Endothelial cell of umbilical vein (primary cell): ENCODE data around the gene UCP3. TPM values are rescaled to one million over a fixed set of nuclear protein-coding genes. Genes with fewer than 3 reads are reported as not detected.

Experiments
- BruUV-seq: library from RNA; stranded (reverse); fragments of 400-500 nt; replicated peaks from 2 replicates; lab custom pipeline; 2021; lab: Mats Ljungman, UMichigan
- CTCF ChIA-PET: fragments of 300-600, 350-600 bp; sonication (Branson Sonifier 250); formaldehyde crosslinking; loops from one replicate; lab custom pipeline; 2021; ENCODE audit warnings: antibody characterized with exemption, inconsistent platforms; lab: Charles Lee
- POLR2A ChIA-PET: fragments of 300-600, 350-600 bp; sonication (Branson Sonifier 250); formaldehyde crosslinking; loops from one replicate; lab custom pipeline; 2021; ENCODE audit warnings: antibody characterized with exemption, inconsistent platforms; lab: Charles Lee
- DNase-seq: peaks from one replicate; pipeline ENCODE4 v3.0.0-alpha.2; 2011; ENCODE audit warnings: low read depth, low spot score
- FAIRE-seq: peaks from 2 replicates; lab custom pipeline; 2011; peaks lifted over from hg19 to GRCh38; lab: Jason Lieb, UNC
- H2AFZ ChIP-seq: 2 replicates; pipeline ENCODE4 v1.6.0; 2012; ENCODE audit warnings: low read depth, low read length, control low read depth, inconsistent platforms
- H3K27ac ChIP-seq: 2 replicates; pipeline ENCODE4 v1.5.1; 2011; ENCODE audit warnings: low read depth, mild to moderate bottlenecking, control low read depth, low read length, moderate library complexity; ENCODE audit not compliant: insufficient read depth
- H3K27me3 ChIP-seq, 2 experiments: 2 replicates each; pipeline versions ENCODE4 v1.6.0 to v1.6.1; 2011; ENCODE audit warnings: low read length in 2 of 2, mixed read lengths in 1 of 2; ENCODE audit not compliant: control insufficient read depth in 2 of 2, insufficient read depth in 2 of 2
- H3K36me3 ChIP-seq, 2 experiments: 2 replicates in 1 of 2; 3 replicates in 1 of 2; pipeline ENCODE4 v1.5.1; 2011; ENCODE audit warnings: low read length in 2 of 2, mild to moderate bottlenecking in 1 of 2, moderate library complexity in 1 of 2; ENCODE audit not compliant: control insufficient read depth in 2 of 2, insufficient read depth in 2 of 2; ENCODE audit errors: extremely low read depth in 1 of 2
- H3K4me1 ChIP-seq: 3 replicates; pipeline ENCODE4 v1.5.1; 2011; ENCODE audit warnings: mild to moderate bottlenecking, low read length; ENCODE audit not compliant: control insufficient read depth, insufficient read depth; ENCODE audit errors: extremely low read depth
- H3K4me2 ChIP-seq: 2 replicates; pipeline ENCODE4 v1.6.1; 2011; ENCODE audit warnings: low read length, control low read depth, mixed read lengths; ENCODE audit not compliant: insufficient read depth
- H3K4me3 ChIP-seq, 3 experiments: fragments of 200-600 bp in 1 of 3; sonication (generic), shearing (Covaris generic) in 1 of 3; replicated peaks in 1 of 3; 2 replicates each; pipeline ENCODE4 v1.5.1; 2011 to 2016; ENCODE audit warnings: control low read depth in 3 of 3, low read length in 3 of 3, mild to moderate bottlenecking in 2 of 3, inconsistent platforms in 1 of 3, low read depth in 1 of 3, moderate library complexity in 1 of 3; ENCODE audit not compliant: insufficient read depth in 1 of 3
- H3K79me2 ChIP-seq: 2 replicates; pipeline ENCODE4 v1.6.0; 2012; ENCODE audit warnings: low read length, inconsistent platforms; ENCODE audit not compliant: control insufficient read depth, insufficient read depth
- H3K9ac ChIP-seq: replicated peaks from 2 replicates; pipeline ENCODE3; 2011; ENCODE audit warnings: low read length, control low read depth; ENCODE audit not compliant: insufficient read depth; ENCODE audit errors: extremely low read depth
- H3K9me1 ChIP-seq: replicated peaks from 3 replicates; pipeline ENCODE4 v1.6.0; 2011; ENCODE audit warnings: mild to moderate bottlenecking, low read length; ENCODE audit not compliant: control insufficient read depth, insufficient read depth; ENCODE audit errors: extremely low read depth
- H3K9me3 ChIP-seq: replicated peaks from 2 replicates; pipeline ENCODE4 v1.5.1; 2012; ENCODE audit warnings: low read length, inconsistent platforms; ENCODE audit not compliant: control insufficient read depth, insufficient read depth
- H4K20me1 ChIP-seq: replicated peaks from 2 replicates; pipeline ENCODE3; 2011; ENCODE audit warnings: mild to moderate bottlenecking, low read length; ENCODE audit not compliant: control insufficient read depth, insufficient read depth; ENCODE audit errors: extremely low read depth
- CTCF ChIP-seq, 2 donors: IDR thresholded peaks; 1 replicate in 1 of 2; 2 replicates in 1 of 2; pipeline ENCODE4 v1.5.1; 2011; ENCODE audit warnings: low read length in 2 of 2, mild to moderate bottlenecking in 2 of 2, moderate library complexity in 2 of 2, control low read depth in 1 of 2, inconsistent platforms in 1 of 2, low read depth in 1 of 2; ENCODE audit not compliant: insufficient read depth in 1 of 2; ENCODE audit errors: extremely low read depth in 1 of 2
- EZH2 ChIP-seq: IDR thresholded peaks from 2 replicates; pipeline ENCODE4 v1.6.1; 2012; ENCODE audit warnings: borderline replicate concordance, low read depth, mild to moderate bottlenecking, moderate library complexity, low read length, inconsistent platforms; ENCODE audit not compliant: severe bottlenecking
- FOS ChIP-seq: IDR thresholded peaks from 2 replicates; pipeline ENCODE4 v1.6.1; 2011; ENCODE audit warnings: mild to moderate bottlenecking, low read length, moderate library complexity, borderline replicate concordance; ENCODE audit not compliant: insufficient read depth
- GATA2 ChIP-seq: IDR thresholded peaks from 2 replicates; pipeline ENCODE4 v1.7.0; 2011; ENCODE audit warnings: low read depth, mild to moderate bottlenecking, moderate library complexity, mixed read lengths, low read length; ENCODE audit not compliant: insufficient read length, insufficient read depth
- JUN ChIP-seq: IDR thresholded peaks from 2 replicates; pipeline ENCODE4 v1.6.1; 2011; ENCODE audit warnings: borderline replicate concordance, low read depth; ENCODE audit not compliant: insufficient read length, insufficient read depth
- MAX ChIP-seq: IDR thresholded peaks from 2 replicates; pipeline ENCODE4 v1.6.1; 2011; ENCODE audit not compliant: insufficient read depth, insufficient read length
- MYC ChIP-seq: IDR thresholded peaks from one replicate; pipeline ENCODE4 v1.6.1; 2011; ENCODE audit warnings: mild to moderate bottlenecking, low read depth, low read length
- POLR2A ChIP-seq: IDR thresholded peaks from 2 replicates; pipeline ENCODE4 v1.6.1; 2012; ENCODE audit warnings: low read depth, mild to moderate bottlenecking, control low read depth, low read length
- POLR2AphosphoS5 ChIP-seq: IDR thresholded peaks from 2 replicates; pipeline ENCODE4 v1.6.1; 2012; ENCODE audit warnings: low read depth, mild to moderate bottlenecking, control low read depth, low read length, moderate library complexity; ENCODE audit not compliant: insufficient read depth
- dilution Hi-C: fragments of 300-500 bp; cut with MboI; formaldehyde crosslinking; loops from one replicate; pipeline ENCODE4 v1.15.0; 2019; ENCODE audit warnings: low sequenced_read_pairs; ENCODE audit not compliant: extremely low pct_ligation_motif_present
- intact Hi-C: fragments of 100-400 bp; cut with micrococcal nuclease; formaldehyde crosslinking; loops from one replicate; pipeline ENCODE4 v1.10.0; 2022
- polyA plus RNA-seq, 4 experiments: library from polyadenylated mRNA; depleted of rRNA in 3 of 4; stranded (reverse) in 3 of 4; unstranded in 1 of 4; fragments of >200 nt; gene quantifications; 2 replicates each; pipeline versions ENCODE4 v1.2.1 to v1.2.3, GENCODE V29; 2011 to 2012; ENCODE audit warnings: missing spikeins in 1 of 4
- total RNA-seq: library from RNA; stranded (reverse); gene quantifications from 2 replicates; pipeline ENCODE4 v1.2.3, GENCODE V29; 2021

UCP3 gene
- total and polyA plus RNA-seq, 2 donors (not counting 3 experiments of a cell fraction or from before 2014, with no cell fraction given): 1.1 to 1.4 TPM

- Histone ChIP-seq H3K27ac (no peak overlapping the region), H3K79me2 (no peaks in the 10 kb centered on the region), H3K9me3 (no peaks in the 10 kb centered on the region), H3K36me3 (no peaks in the 10 kb centered on the region), H3K27me3 (no peaks in the 10 kb centered on the region), H3K4me3 (no peak overlapping the region), H4K20me1 (no peaks in the 10 kb centered on the region), H2AFZ (peak overlapping the region; percentile 35), H3K9ac (no peak overlapping the region), H3K4me2 (no peak overlapping the region), H3K4me1 (no peaks in the 10 kb centered on the region), H3K9me1 (no peaks in the 10 kb centered on the region)
- intact Hi-C loops: no loop called here
- no peak for TF ChIP-seq POLR2A
- TF ChIP-seq MAX: no peak
- no peak for TF ChIP-seq FOS
- no peak for TF ChIP-seq MYC
- no peak for TF ChIP-seq GATA2
- no peak for TF ChIP-seq POLR2AphosphoS5
- no peak for TF ChIP-seq CTCF (IDR thresholded peaks at IDR 0.05; ENCODE audit: extremely low read depth in 1 of 2, insufficient read depth in 1 of 2, low read depth in 1 of 2, low read length in 2 of 2)
- TF ChIP-seq EZH2: no peak
- TF ChIP-seq JUN: no peak
- DNase-seq (no peak), FAIRE-seq (no peak)
- dilution Hi-C loops: no loop called here
- BruUV-seq: no TSS peak
- ChIA-PET CTCF (interaction anchor here (0.7 to 1.9 kb wide), 4 partner anchors 10 to 492 kb away, joined by 3 to 6 read pairs (median 5); no protein-coding TSS in a partner anchor), POLR2A (no interaction called here)
Measured at GRCh38 chr11:73956876-73957653, 51.8 kb downstream of the UCP3 start.
